Glomerular visceral epithelial cell (primary cell): ENCODE results near the gene TADA2A.
"Not testable (repeated sequence)": the region's sequence is repeated elsewhere in the genome, so short reads cannot be mapped to it uniquely, and the experiment has no call there.

Experiments
- DNase-seq: peaks from one replicate; pipeline ENCODE4 v3.0.0-alpha.2; 2016; ENCODE audit errors: extremely low spot score

TADA2A gene

DNA sequence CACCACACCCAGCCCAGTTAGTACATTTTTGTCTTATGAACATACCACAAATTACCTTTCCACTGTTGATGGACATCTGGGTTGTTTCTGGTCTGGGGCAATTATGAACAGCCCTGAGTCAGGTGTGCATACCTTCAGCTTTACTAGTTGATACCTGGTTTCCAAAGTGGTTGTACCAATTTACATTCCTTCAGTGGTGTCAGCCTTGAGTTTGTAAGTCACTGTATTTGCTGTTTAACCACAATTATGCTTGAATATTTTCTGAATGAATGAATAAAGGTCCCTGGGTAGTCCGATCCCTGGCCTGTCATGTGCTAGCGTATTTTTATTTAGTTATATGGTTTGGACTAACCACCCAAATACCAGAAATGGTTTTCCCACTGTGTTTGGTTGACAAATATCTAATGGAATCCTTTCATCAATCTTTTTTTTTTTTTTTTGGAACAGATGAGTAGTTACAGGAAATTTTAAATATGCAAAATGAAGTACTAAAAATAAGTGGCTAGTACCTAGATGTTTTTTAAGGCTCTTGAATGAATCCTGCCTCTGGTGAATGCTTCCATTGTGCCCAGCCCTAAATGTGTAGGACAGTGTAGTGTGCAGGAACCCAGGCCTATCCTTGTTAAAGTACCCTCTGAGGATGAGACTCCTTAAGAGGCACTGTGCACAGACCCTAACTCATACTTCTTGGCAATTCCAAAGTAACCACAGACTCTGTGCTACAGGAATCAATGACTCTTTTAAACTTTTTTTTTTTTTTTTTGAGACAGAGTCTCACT, 86.8 kb downstream of the TADA2A start:
- peak; percentile 80 for DNase-seq

DNA sequence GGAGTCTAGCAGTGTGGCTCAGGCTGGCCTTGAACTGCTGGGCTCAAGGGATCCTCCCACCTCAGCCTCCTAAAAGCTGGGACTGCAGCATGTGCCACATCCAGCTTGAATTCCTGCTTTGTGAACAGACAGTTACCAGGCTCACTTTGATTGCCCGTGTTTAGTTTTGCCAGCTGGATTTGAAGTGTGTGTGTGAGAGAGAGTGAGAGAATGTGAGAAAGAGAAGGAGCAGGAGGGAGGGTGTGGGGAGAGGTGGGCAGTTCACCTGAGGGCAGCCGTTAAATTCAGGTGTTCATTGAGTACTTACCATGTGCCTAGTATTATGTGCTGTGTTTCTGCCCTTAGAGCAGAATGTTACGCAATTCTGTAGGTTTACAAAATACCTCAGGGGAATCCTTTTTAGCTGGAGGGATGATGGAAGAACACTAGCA, 87.7 kb downstream of the TADA2A start:
- no peak for DNase-seq

GRCh38 chr17:37494971-37495370, 88.3 kb downstream of the TADA2A start:
- DNase-seq, result no peak

GRCh38 chr17:37500378-37500777, 93.7 kb downstream of the TADA2A start:
- DNase-seq, result no peak

- no peak for DNase-seq
Observed at GRCh38 chr17:37502009-37502936, 95.6 kb downstream of the TADA2A start.

GRCh38 chr17:37503148-37503547, 96.5 kb downstream of the TADA2A start:
- DNase-seq, result no peak

- DNase-seq, result no peak
Observed at GRCh38 chr17:37505333-37505732, 98.6 kb downstream of the TADA2A start.

DNA sequence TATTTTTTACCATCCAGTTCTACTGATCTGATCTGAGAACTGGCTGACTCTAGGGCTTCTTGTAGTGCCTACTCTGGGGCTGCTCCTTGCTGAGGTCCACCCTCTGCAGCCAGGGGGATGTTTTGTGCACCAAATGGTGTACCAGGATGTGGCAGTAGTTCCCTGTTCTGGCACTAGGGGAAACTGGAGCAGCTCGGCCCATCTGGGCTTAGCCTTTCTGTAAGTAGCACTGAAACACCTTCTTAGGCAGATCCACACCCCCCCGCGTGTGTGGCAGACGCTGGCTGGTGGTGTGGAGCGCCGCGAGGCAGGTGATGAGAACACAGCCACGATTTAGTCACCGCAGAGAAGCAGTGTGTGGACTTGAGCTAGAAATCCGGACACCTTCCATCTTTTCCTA, 100.0 kb downstream of the TADA2A start:
- peak; percentile 42 for DNase-seq

DNA sequence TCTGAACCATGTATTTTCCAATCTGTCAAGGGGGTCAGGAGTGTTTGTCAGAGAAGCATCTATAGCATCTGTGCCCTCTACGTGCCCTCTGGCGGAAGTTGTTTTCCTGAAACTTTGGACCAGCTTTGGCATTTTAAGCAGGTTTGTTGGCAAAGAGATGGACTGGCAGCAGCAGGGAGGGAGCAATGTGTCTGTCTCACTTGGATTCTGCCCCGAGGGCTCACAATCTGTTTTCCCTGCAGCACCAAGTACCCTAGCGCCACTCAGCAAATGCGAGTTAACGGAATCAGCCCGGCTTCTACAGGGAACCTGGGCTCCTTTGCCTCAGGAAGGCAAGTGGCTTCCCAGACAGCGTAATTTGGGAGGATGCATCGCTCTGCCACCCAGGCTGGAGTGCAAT, 100.4 kb downstream of the TADA2A start:
- DNase-seq, result no peak

DNA sequence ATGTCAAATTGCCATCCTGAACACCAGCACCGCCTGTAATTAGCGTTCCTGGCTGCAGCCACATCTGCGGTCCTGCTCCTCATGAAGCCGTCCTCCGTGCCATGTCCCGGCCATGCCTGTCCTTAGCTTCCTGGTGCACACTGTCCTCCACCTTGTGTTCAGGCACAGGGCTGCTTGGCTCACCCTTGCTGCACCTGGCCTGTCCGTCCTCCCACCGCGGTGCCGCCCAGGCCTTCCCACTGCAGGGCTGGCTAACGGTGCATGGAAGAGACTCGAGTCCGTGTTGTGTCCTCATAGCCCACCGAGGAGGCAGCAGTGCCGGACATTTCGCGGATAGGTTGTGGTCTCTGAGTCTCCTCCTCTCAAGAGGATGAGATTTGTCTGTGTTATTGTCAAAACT, 103.4 kb downstream of the TADA2A start:
- no peak for DNase-seq

DNA sequence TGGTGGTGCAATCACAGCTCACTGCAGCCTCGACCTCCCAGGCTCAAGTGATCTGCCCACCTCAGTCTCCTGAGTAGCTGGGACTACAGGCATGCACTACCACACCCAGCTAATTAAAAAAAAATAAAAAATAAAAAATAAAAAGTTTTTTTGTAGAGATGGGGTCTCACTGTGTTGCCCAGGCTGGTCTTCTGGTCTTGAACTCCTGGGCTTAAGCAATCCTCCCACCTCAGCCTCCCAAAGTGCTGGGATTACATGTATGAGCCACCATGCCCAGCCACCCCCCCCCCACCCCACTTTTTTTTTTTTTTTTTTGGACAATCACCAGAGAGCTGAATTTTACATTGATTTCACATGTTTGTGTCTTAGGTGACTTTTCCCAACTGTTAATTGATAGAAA, 105.0 kb downstream of the TADA2A start:
- DNase-seq, result not testable (repeated sequence)

GRCh38 chr17:37512442-37513068, 105.9 kb downstream of the TADA2A start:
- DNase-seq, result no peak

DNA sequence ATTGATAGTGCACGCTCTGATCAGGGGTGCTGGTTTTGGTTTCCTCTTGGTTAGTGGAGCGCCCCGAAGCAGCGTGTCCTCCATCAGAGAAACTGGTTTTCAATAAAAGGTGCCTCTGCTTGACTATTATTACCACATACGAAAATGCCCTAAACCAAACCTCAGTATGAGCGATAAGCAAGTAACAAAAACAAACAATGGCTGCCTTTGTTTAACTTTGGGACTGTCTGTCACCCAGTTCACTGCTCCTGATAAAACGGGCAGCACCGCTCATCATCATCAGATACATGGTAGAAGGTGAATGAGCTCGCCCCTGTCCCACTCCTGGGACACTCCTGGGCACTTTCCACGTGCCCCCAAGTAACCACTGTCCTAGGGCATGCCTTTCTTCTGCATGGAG, 107.0 kb downstream of the TADA2A start:
- DNase-seq, result no peak

GRCh38 chr17:37516127-37516571, 109.5 kb downstream of the TADA2A start:
- DNase-seq, result no peak

GRCh38 chr17:37517881-37518280, 111.2 kb downstream of the TADA2A start:
- DNase-seq, result no peak

DNA sequence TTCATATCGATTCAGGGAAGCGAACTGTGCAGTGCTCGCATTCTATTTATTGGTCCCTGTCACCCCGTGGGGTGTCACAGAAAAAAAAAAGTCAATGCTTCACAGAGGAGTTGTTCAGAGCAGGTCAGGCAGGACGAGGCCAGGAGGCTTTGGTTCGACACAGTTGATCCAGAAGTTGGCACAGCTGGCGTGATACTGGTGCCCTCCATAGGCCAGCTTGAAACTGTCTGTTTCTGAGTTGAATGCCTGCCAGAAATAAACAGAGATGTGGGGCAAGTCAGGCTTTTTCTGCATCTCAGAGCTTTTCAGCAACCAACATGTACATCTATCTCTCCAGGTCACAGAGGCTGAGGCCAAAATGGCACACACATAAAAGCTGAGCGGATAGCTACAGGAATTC, 112.1 kb downstream of the TADA2A start:
- no peak for DNase-seq

- DNase-seq, result no peak
Observed at GRCh38 chr17:37519251-37519985, 112.7 kb downstream of the TADA2A start.

DNA sequence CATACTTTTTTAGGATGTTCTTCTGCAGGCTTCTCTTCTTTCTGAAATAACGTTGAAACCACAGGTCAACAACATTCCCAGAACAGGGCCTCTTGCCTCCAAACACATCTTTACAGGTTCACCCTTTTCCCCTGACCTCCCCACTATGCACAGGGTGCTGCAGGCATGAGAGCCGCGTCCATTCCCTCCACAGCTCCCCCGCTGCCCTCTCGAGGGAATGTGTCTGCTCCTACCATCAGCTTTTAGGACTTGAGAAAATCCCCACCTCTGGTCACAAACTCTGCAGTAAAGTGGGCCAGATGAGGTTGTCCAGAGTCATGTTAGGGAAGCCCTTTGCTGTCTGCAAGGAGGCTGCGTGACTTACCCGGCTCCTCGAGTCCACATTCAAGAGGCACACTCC, 113.5 kb downstream of the TADA2A start:
- DNase-seq, result no peak

GRCh38 chr17:37521821-37522220, 115.1 kb downstream of the TADA2A start:
- no peak for DNase-seq

GRCh38 chr17:37523715-37524219, 117.1 kb downstream of the TADA2A start:
- no peak for DNase-seq

- DNase-seq, result peak; percentile 59
Observed at GRCh38 chr17:37527249-37527851, 120.7 kb downstream of the TADA2A start.
